ENCODE measurements around the gene CRAMP1. TPM values are rescaled to one million over a fixed set of nuclear protein-coding genes. Genes with fewer than 3 reads are reported as not detected.

The CRAMP1 gene
- total and polyA plus RNA-seq, 7 donors = 2.4 to 24.6 (median 6.4) TPM

GRCh38 chr16:1651094-1651973 is 39.2 kb downstream of the CRAMP1 start:
- WGBS, 2 donors = 94 to 96% methylated on average over 12 of the region's 12 CpGs
- no peaks in the 10 kb centered on the region for H3K9me3 ChIP-seq
- no peak overlapping the region for H3K4me3 ChIP-seq
- no peaks in the 10 kb centered on the region for H3K4me1 ChIP-seq
- DNase-seq = no peak
- intact Hi-C loops (cut with DNase I) = no loop called here
- H3K27ac ChIP-seq = no peak overlapping the region
- peaks cover 30 to 63% (median 34%) of the 10 kb centered on the region in 4 donors for H3K36me3 ChIP-seq
- no peaks in the 10 kb centered on the region for H3K27me3 ChIP-seq
- TF ChIP-seq EP300 (IDR thresholded peaks at IDR 0.05) = no peak
- no peak for TF ChIP-seq POLR2AphosphoS5 (IDR thresholded peaks at IDR 0.05)
- TF ChIP-seq POLR2A (IDR thresholded peaks at IDR 0.05) = no peak
- TF ChIP-seq CTCF (IDR thresholded peaks at IDR 0.05) = no peak

DNA sequence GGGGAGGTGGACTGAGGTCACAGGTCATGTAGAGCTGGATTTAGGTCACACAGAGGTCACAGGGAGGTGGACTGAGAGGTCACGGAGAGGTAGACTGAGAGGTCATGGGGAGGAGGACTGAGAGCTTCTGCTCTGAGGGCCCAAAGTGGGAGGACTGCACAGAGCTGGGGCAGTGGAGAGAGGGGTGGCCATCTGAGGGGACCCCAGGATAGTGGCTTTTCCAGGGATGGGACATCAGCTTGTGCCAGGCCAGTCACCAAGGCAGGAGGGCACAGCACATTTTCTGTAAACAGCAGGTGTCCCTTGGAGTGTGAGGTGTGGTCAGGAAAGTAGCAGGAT is 39.8 kb downstream of the CRAMP1 start:
- Histone ChIP-seq H3K27ac (no peak overlapping the region), H3K9me3 (no peaks in the 10 kb centered on the region), H3K4me3 (no peak overlapping the region), H3K4me1 (no peaks in the 10 kb centered on the region), H3K36me3 (peaks cover 35 to 65% (median 41%) of the 10 kb centered on the region in 4 donors), H3K27me3 (no peaks in the 10 kb centered on the region)
- intact Hi-C loops (cut with DNase I) = no loop called here
- WGBS, 2 donors = 99 to 100% methylated on average over 1 of the region's 1 CpG
- no peak for DNase-seq
- TF ChIP-seq CTCF (IDR thresholded peaks at IDR 0.05) (no peak), POLR2A (IDR thresholded peaks at IDR 0.05) (no peak), EP300 (IDR thresholded peaks at IDR 0.05) (no peak), POLR2AphosphoS5 (IDR thresholded peaks at IDR 0.05) (no peak)

- Histone ChIP-seq H3K4me3 (no peak overlapping the region), H3K4me1 (no peaks in the 10 kb centered on the region), H3K27ac (no peak overlapping the region), H3K27me3 (no peaks in the 10 kb centered on the region), H3K36me3 (peaks cover 44 to 71% (median 51%) of the 10 kb centered on the region in 4 donors), H3K9me3 (no peaks in the 10 kb centered on the region)
- intact Hi-C loops (cut with DNase I) = no loop called here
- 95 to 96% methylated on average over 15 of the region's 15 CpGs for WGBS, 2 donors
- no peak for DNase-seq
- TF ChIP-seq CTCF (IDR thresholded peaks at IDR 0.05) (no peak), POLR2A (IDR thresholded peaks at IDR 0.05) (no peak), EP300 (IDR thresholded peaks at IDR 0.05) (no peak), POLR2AphosphoS5 (IDR thresholded peaks at IDR 0.05) (no peak)
These were observed 40.9 kb downstream of the CRAMP1 start for GRCh38 chr16:1653023-1653422.

- no peaks in the 10 kb centered on the region for H3K4me1 ChIP-seq
- 88 to 92% methylated on average over 32 of the region's 32 CpGs for WGBS, 2 donors
- no peak for TF ChIP-seq CTCF (IDR thresholded peaks at IDR 0.05)
- TF ChIP-seq POLR2A (IDR thresholded peaks at IDR 0.05) = no peak
- TF ChIP-seq POLR2AphosphoS5 (IDR thresholded peaks at IDR 0.05) = no peak
- TF ChIP-seq EP300 (IDR thresholded peaks at IDR 0.05) = no peak
These were observed 42.5 kb downstream of the CRAMP1 start for GRCh38 chr16:1654505-1655268.

More at GRCh38 chr16:1654505-1655268, 42.5 kb downstream of the CRAMP1 start:
- DNase-seq = no peak
- Histone ChIP-seq H3K27me3 (no peaks in the 10 kb centered on the region), H3K4me3 (no peak overlapping the region), H3K36me3 (peaks cover 52 to 87% (median 54%) of the 10 kb centered on the region in 4 donors), H3K9me3 (no peaks in the 10 kb centered on the region), H3K27ac (no peak overlapping the region)
- intact Hi-C loops (cut with DNase I) = no loop called here

Data from sigmoid colon (tissue), 7 donors.